ENCODE results near the gene LEAP2.

The LEAP2 gene

DNA sequence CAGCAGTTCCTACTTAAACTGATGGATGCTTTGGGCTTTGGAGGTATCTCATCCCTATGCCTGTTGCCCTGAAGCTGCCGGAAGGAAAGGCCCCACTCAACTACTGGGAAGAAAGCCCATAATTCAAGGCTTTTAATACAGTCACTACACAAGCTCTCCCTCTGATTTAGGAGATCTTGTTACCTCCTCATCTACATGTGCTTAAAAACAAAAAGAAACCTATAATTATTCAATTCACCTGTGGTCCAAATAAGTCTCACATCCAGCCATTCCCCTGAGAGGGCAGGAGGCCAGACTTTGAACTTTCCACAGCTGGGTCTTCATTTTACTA, 715 bp upstream of the LEAP2 start:
- TF ChIP-seq JUND (IDR thresholded peaks at IDR 0.05; ENCODE audit: low read depth), result no peak
- in situ Hi-C loops (cut with HindIII; ENCODE audit: low pct_unique_long_range_greater_than_20kb, low sequenced_read_pairs), result no loop called here
- DNase-seq (ENCODE audit: low read depth in 1 of 2, low spot score in 1 of 2), result no peak

DNA sequence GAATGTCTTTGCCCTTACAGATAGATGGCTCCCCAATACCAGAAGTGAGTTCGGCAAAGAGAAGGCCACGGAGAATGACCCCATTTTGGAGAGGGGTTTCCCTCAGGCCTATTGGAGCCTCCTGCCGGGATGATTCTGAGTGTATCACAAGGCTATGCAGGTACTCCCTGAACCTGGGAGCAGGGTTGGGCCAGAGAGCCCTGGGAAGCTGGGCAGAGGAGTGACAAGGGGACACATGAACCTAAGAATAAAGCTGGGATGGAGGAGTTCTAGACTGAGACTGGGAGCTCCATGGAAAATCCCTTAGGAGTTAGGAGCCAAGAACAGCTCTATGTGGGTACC, 433 bp downstream of the LEAP2 start:
- no peak for DNase-seq (ENCODE audit: low read depth in 1 of 2, low spot score in 1 of 2)
- TF ChIP-seq JUND (IDR thresholded peaks at IDR 0.05; ENCODE audit: low read depth), result no peak
- in situ Hi-C loops (cut with HindIII; ENCODE audit: low pct_unique_long_range_greater_than_20kb, low sequenced_read_pairs), result no loop called here

DNA sequence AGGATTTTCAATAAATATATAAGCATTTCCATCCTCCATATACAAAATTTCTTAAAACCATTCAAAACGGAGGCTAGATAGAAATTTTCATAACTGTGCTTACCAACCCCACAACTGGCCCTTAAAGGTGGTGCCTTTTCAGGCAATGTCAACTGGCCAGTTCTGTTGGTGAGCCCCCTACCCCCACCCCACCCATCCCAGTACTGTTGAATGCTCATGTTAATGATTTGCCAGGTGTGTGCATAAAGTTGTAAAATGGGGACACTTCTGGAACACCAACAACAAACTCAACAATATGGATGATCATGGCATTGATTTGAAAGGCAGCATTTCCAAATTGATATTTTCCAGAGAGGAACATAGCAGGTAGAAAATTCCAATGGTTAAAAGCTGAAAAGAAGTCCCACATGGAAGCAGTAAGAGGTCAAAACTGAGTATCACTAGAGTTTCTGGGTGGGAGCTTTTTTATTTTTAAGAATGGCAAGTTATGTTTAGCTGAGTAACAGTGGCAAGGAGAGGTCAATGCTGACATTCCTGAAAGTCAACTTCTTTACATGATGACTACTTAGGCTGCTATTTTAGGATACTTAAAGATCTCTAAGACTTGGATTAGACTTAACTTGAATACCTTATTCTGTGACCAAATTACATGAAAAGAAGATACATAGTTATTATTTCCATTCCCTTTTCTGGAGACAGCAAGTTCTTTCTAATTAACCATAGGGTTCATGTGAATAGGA, 2.7 kb downstream of the LEAP2 start:
- no peak for TF ChIP-seq JUND (IDR thresholded peaks at IDR 0.05; ENCODE audit: low read depth)
- no peak for DNase-seq (ENCODE audit: low read depth in 1 of 2, low spot score in 1 of 2)
- in situ Hi-C loops (cut with HindIII; ENCODE audit: low pct_unique_long_range_greater_than_20kb, low sequenced_read_pairs), result no loop called here

DNA sequence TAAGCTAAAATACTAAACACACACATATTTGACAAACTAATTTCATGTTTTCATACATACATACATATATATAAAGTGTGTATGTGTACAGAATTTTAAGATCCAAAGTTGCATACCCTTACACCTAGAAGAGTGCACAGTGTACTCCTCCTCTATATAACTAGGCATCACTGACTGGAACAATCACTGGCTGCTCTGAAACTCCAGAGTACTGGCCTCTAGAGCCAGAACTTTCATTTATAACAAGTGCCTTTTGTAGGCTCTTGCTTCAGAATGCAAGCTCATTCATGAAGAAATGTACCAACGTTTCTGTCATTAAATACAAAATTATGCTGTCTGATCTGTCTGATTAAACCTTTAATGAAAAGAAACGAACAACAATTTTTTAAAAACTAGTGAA, 4.0 kb downstream of the LEAP2 start:
- in situ Hi-C loops (cut with HindIII; ENCODE audit: low pct_unique_long_range_greater_than_20kb, low sequenced_read_pairs), result no loop called here
- DNase-seq (ENCODE audit: low read depth in 1 of 2, low spot score in 1 of 2), result no peak
- TF ChIP-seq JUND (IDR thresholded peaks at IDR 0.05; ENCODE audit: low read depth), result no peak

DNA sequence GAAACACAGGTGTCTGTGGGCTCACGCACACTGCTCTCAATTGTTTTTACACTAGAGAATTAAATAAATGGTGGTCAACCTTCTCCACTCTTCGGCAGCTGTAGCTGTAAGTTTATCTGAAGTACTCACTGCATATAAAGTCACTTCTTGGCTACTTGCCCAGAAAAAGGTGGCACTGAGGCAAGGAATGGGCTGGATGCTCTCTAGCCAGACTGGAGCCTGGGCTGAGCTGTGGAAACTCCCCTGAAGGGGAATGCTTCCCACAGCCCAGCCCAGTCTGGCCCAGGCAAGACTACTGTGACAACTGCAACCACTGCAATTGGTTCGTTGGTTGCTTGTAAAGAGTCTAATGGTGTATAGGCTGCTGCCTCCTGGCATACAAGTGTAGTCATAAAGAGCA, 4.5 kb downstream of the LEAP2 start:
- in situ Hi-C loops (cut with HindIII; ENCODE audit: low pct_unique_long_range_greater_than_20kb, low sequenced_read_pairs), result no loop called here
- DNase-seq (ENCODE audit: low read depth in 1 of 2, low spot score in 1 of 2), result no peak
- no peak for TF ChIP-seq JUND (IDR thresholded peaks at IDR 0.05; ENCODE audit: low read depth)

DNA sequence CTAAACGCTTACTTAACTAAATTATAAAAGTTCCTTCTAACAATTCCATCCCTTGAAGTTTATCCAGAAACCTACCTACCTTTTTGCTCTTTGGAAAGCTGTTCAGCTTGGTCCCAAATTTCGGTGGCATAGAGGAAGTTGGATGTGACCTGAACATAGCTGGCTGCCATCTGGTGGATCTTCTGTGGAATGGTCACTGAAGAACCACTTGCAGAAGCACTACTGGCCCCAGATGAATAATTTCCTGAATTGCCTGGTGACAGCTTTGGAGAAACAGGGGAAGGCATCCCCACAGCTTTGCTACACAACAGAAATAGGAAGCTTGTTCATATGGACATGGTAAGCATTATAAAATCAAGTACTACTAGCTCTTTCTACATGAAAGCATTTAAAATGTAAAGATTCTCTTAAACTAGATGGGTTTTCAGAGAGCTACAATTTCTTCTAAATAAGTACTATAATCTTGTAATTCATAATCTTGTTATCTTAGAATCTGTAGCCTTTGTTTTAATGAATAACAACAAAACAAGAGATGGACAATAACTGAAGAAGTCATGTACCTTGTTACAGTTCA, 9.9 kb downstream of the LEAP2 start:
- TF ChIP-seq JUND (IDR thresholded peaks at IDR 0.05; ENCODE audit: low read depth), result no peak
- in situ Hi-C loops (cut with HindIII; ENCODE audit: low pct_unique_long_range_greater_than_20kb, low sequenced_read_pairs), result no loop called here
- peak in 1 of 2 experiments; percentile 82 for DNase-seq (ENCODE audit: low read depth in 1 of 2, low spot score in 1 of 2)

DNA sequence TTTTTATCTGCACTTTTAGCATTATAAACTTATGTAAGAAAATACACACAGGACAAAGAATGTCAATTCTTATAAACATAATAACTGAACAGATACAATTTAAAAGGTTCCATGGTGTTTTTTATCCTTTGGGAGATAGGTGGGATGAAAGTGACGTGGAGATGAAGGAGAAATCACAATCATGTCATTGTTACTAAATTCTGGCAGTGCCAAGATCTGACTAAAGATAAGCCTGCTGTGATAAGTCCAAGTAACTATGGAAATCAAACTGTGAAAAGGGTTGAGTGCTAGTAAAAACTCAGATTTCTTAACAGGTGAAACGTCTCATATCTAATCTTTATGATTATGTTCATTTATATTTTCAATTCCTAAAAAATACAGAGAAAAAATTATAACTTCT, 11.1 kb downstream of the LEAP2 start:
- no peak for TF ChIP-seq JUND (IDR thresholded peaks at IDR 0.05; ENCODE audit: low read depth)
- in situ Hi-C loops (cut with HindIII; ENCODE audit: low pct_unique_long_range_greater_than_20kb, low sequenced_read_pairs), result no loop called here
- no peak for DNase-seq (ENCODE audit: low read depth in 1 of 2, low spot score in 1 of 2)

DNA sequence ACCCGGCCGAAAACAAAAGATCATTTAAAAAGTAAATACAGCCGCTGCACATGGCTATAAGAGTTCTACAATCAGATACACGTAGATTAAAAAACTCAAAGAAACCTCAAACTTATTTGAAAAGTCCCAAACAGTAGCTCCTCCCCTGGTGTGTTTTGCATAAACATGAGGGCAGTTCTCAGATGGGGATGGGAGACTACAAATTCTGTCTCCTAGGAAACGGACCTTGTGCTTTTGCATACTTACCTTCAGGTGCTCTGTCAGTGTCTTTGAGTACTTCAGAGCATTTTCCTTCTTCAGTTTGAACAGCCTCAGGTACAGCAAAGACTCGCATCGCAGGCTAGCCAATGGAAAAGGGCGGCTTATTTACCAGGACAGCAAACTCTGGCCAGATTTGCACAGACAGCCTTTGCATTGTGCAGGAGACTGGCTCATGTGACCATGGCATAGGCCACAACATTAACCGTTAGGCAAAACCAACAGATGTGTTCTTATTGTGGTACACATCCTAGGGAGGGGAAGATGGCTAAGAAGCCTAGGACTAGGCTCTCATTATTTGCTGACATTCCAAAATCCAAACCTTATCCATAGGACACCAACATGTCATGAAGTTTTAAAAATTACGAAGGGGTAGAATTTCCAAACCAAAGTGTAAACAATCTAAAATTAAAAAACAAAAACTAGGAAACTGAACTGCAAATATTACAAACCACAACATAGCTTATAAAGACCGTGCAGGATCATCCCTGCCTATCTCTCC, 12.8 kb downstream of the LEAP2 start:
- TF ChIP-seq JUND (IDR thresholded peaks at IDR 0.05; ENCODE audit: low read depth), result no peak
- in situ Hi-C loops (cut with HindIII; ENCODE audit: low pct_unique_long_range_greater_than_20kb, low sequenced_read_pairs), result no loop called here
- no peak for DNase-seq (ENCODE audit: low read depth in 1 of 2, low spot score in 1 of 2)

DNA sequence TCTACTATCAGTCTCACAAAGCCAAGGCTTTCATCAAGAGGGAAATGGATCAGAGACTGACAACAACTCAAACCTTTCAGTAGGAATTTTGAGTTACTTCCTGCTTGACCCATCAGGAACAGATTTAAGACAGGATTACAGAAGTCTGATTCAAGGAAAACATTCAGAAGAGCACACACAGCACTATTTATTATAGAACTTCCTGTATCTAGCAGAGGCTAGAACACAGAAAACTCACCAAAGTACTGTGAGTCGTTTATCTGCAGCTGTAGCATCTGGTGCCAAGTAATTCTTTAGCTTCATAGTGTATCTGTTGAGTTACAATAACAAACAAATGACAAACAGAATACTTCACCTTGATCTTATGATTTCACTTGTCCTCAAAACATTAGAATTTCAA, 13.8 kb downstream of the LEAP2 start:
- DNase-seq (ENCODE audit: low read depth in 1 of 2, low spot score in 1 of 2), result no peak
- in situ Hi-C loops (cut with HindIII; ENCODE audit: low pct_unique_long_range_greater_than_20kb, low sequenced_read_pairs), result no loop called here
- no peak for TF ChIP-seq JUND (IDR thresholded peaks at IDR 0.05; ENCODE audit: low read depth)

DNA sequence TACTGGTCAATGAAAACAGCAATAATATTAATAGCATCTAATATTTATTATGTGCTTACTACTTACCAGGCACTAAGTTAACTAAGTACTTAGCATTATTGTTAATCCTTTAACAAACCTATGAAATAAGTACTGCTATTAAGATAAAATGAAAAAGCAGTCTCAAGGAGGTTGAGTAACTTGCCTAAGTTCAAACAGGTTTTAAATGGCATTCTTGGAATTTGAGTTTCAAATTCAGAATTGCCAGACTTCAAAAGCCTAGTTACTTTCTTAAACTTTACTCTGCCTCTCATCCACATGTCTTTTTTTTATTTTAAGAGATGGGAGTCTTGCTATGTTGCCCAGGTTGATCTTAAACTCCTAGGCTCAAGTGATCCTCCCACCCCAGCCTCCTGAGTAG, 16.0 kb downstream of the LEAP2 start:
- TF ChIP-seq JUND (IDR thresholded peaks at IDR 0.05; ENCODE audit: low read depth), result no peak
- in situ Hi-C loops (cut with HindIII; ENCODE audit: low pct_unique_long_range_greater_than_20kb, low sequenced_read_pairs), result no loop called here
- DNase-seq (ENCODE audit: low read depth in 1 of 2, low spot score in 1 of 2), result no peak

DNA sequence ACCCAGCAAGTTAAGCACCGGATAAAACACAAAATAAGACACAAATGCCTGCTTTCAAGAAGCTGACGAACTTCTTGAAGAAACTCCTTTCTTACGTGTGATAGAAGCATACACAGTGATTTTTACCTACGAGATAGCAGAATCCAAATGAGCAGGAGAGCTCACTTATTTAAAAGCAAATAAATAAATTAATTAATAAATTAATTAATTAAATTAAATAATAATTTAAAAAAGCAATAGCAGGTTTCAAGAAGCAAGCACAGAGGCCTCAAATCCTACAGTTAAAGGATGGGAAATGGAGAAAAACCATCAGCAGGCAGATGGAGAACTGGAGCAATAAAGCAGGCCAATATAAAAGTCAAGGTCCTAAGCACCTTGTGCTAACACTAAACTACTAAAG, 17.3 kb downstream of the LEAP2 start:
- no peak for DNase-seq (ENCODE audit: low read depth in 1 of 2, low spot score in 1 of 2)
- TF ChIP-seq JUND (IDR thresholded peaks at IDR 0.05; ENCODE audit: low read depth), result no peak
- in situ Hi-C loops (cut with HindIII; ENCODE audit: low pct_unique_long_range_greater_than_20kb, low sequenced_read_pairs), result no loop called here

DNA sequence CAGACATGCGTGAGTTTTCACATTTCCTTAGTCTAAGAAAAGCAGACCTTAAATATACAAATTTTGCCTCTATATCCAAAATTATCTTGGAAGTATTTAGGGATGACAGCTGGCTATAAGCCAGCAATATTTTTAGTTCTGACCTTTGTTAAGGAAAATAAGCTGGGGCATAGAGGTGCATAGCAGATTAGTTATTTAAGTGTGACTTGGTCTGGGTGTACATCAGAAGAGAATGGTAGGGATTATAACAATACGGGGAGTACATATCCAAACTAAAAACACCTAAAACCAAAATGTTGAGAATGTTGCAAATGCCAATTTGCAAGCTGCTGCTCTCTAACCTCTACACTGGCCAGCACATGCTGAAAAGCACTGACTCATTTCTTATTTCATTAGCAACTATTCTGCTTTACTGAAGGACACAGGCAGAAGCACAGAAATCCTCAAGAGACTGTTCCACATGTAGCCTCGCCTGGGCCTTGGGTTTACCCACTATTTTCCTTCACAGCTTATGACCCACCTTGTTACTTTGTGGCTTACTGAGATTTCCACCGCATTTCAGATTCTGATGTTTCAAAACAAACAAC, 22.3 kb downstream of the LEAP2 start:
- in situ Hi-C loops (cut with HindIII; ENCODE audit: low pct_unique_long_range_greater_than_20kb, low sequenced_read_pairs), result no loop called here
- no peak for TF ChIP-seq JUND (IDR thresholded peaks at IDR 0.05; ENCODE audit: low read depth)

DNA sequence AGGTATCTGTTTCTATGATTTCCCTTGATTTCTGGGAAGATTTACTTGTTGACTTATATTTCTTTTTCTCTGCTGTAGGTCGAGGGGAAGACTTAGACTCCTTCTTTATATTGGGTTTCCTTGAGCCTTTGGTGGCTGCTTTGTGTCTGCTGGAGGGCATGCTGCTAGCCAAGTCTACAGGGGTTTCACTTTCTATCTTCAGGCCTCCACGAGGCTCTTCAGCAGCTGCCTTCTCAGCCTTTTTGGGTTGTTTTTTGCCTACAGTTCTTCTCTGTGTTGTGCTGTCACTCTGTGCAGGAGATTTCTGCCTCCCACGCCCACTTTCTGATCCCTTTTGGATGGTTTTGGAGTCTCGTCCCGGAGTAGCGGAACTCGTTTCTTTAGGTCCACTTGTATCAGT, 23.2 kb downstream of the LEAP2 start:
- in situ Hi-C loops (cut with HindIII; ENCODE audit: low pct_unique_long_range_greater_than_20kb, low sequenced_read_pairs), result no loop called here
- no peak for TF ChIP-seq JUND (IDR thresholded peaks at IDR 0.05; ENCODE audit: low read depth)
- DNase-seq (ENCODE audit: low read depth in 1 of 2, low spot score in 1 of 2), result no peak

More for the DNA sequence above, 22.3 kb downstream of the LEAP2 start:
- no peak for DNase-seq (ENCODE audit: low read depth in 1 of 2, low spot score in 1 of 2)

Data from T47D (cell line).